Measurements from ENCODE around the gene FGF2.
"Not testable (repeated sequence)": the region's sequence is repeated elsewhere in the genome, so short reads cannot be mapped to it uniquely, and the experiment has no call there.

The FGF2 gene

GRCh38 chr4:122826553-122827257 lies at the start of gene FGF2:
FGF2 (plus strand) TSS chr4:122826831; CDS start chr4:122827175, 344 bp downstream.
- peaks cover 9% of the 10 kb centered on the region for H3K4me1 ChIP-seq (ENCODE audit: insufficient read depth, low read length)
- H3K4me3 ChIP-seq (ENCODE audit: low read length): peak within 1 kb of the TSS; percentile 61
- H2AFZ ChIP-seq (ENCODE audit: low read depth, low read length): peak within 1 kb of the TSS; percentile 88
- no peaks in the 10 kb centered on the region for H3K27me3 ChIP-seq (ENCODE audit: insufficient read depth, low read length)
- H3K36me3 ChIP-seq (ENCODE audit: insufficient read depth, low read length): no peaks in the 10 kb centered on the region
- no peaks in the 10 kb centered on the region for H3K9me3 ChIP-seq (ENCODE audit: low read length)

GRCh38 chr4:122776916-122777315 lies 49.7 kb upstream of the FGF2 start:
- no peaks in the 10 kb centered on the region for H3K27me3 ChIP-seq (ENCODE audit: insufficient read depth, low read length)
- no peaks in the 10 kb centered on the region for H3K4me1 ChIP-seq (ENCODE audit: insufficient read depth, low read length)
- no peaks in the 10 kb centered on the region for H3K36me3 ChIP-seq (ENCODE audit: insufficient read depth, low read length)
- H3K4me3 ChIP-seq (ENCODE audit: low read length): no peak overlapping the region
- no peaks in the 10 kb centered on the region for H3K9me3 ChIP-seq (ENCODE audit: low read length)
- H2AFZ ChIP-seq (ENCODE audit: low read depth, low read length): no peak overlapping the region

GRCh38 chr4:122777846-122778673 lies 48.6 kb upstream of the FGF2 start:
- Histone ChIP-seq H3K36me3 (ENCODE audit: insufficient read depth, low read length) (no peaks in the 10 kb centered on the region), H3K4me1 (ENCODE audit: insufficient read depth, low read length) (peaks cover under 1% of the 10 kb centered on the region), H3K4me3 (ENCODE audit: low read length) (no peak overlapping the region), H3K27me3 (ENCODE audit: insufficient read depth, low read length) (no peaks in the 10 kb centered on the region), H3K9me3 (ENCODE audit: low read length) (no peaks in the 10 kb centered on the region), H2AFZ (ENCODE audit: low read depth, low read length) (no peak overlapping the region)

- Histone ChIP-seq H3K4me3 (ENCODE audit: low read length) (no peak overlapping the region), H3K4me1 (ENCODE audit: insufficient read depth, low read length) (peaks cover 14% of the 10 kb centered on the region), H3K9me3 (ENCODE audit: low read length) (no peaks in the 10 kb centered on the region), H3K27me3 (ENCODE audit: insufficient read depth, low read length) (no peaks in the 10 kb centered on the region), H3K36me3 (ENCODE audit: insufficient read depth, low read length) (no peaks in the 10 kb centered on the region), H2AFZ (ENCODE audit: low read depth, low read length) (no peak overlapping the region)
These were observed 45.1 kb upstream of the FGF2 start for GRCh38 chr4:122781486-122781885.

- H3K9me3 ChIP-seq (ENCODE audit: low read length): no peaks in the 10 kb centered on the region
These were observed 43.1 kb upstream of the FGF2 start for GRCh38 chr4:122783301-122784215.

GRCh38 chr4:122784261-122784660 lies 42.4 kb upstream of the FGF2 start:
- Histone ChIP-seq H3K36me3 (ENCODE audit: insufficient read depth, low read length) (no peaks in the 10 kb centered on the region), H3K27me3 (ENCODE audit: insufficient read depth, low read length) (no peaks in the 10 kb centered on the region), H3K9me3 (ENCODE audit: low read length) (no peaks in the 10 kb centered on the region), H3K4me1 (ENCODE audit: insufficient read depth, low read length) (peaks cover 14% of the 10 kb centered on the region), H3K4me3 (ENCODE audit: low read length) (no peak overlapping the region), H2AFZ (ENCODE audit: low read depth, low read length) (no peak overlapping the region)

More at GRCh38 chr4:122783301-122784215, 43.1 kb upstream of the FGF2 start:
- Histone ChIP-seq H3K36me3 (ENCODE audit: insufficient read depth, low read length) (no peaks in the 10 kb centered on the region), H3K27me3 (ENCODE audit: insufficient read depth, low read length) (no peaks in the 10 kb centered on the region), H3K4me1 (ENCODE audit: insufficient read depth, low read length) (peaks cover 14% of the 10 kb centered on the region), H3K4me3 (ENCODE audit: low read length) (peak overlapping the region; percentile 22), H2AFZ (ENCODE audit: low read depth, low read length) (peak overlapping the region; percentile 56)

GRCh38 chr4:122785099-122785498 lies 41.5 kb upstream of the FGF2 start:
- no peaks in the 10 kb centered on the region for H3K9me3 ChIP-seq (ENCODE audit: low read length)
- no peaks in the 10 kb centered on the region for H3K27me3 ChIP-seq (ENCODE audit: insufficient read depth, low read length)
- H2AFZ ChIP-seq (ENCODE audit: low read depth, low read length): no peak overlapping the region
- no peak overlapping the region for H3K4me3 ChIP-seq (ENCODE audit: low read length)
- peaks cover 14% of the 10 kb centered on the region for H3K4me1 ChIP-seq (ENCODE audit: insufficient read depth, low read length)
- H3K36me3 ChIP-seq (ENCODE audit: insufficient read depth, low read length): no peaks in the 10 kb centered on the region

- not testable (repeated sequence) for H2AFZ ChIP-seq (ENCODE audit: low read depth, low read length); H3K27me3 ChIP-seq (ENCODE audit: insufficient read depth, low read length); H3K4me3 ChIP-seq (ENCODE audit: low read length); H3K36me3 ChIP-seq (ENCODE audit: insufficient read depth, low read length); H3K9me3 ChIP-seq (ENCODE audit: low read length)
- H3K4me1 ChIP-seq (ENCODE audit: insufficient read depth, low read length): peaks cover 14% of the 10 kb centered on the region
These were observed 40.3 kb upstream of the FGF2 start for GRCh38 chr4:122786296-122786695.

- H3K27me3 ChIP-seq (ENCODE audit: insufficient read depth, low read length); H2AFZ ChIP-seq (ENCODE audit: low read depth, low read length); H3K36me3 ChIP-seq (ENCODE audit: insufficient read depth, low read length); H3K9me3 ChIP-seq (ENCODE audit: low read length); H3K4me3 ChIP-seq (ENCODE audit: low read length): not testable (repeated sequence)
- H3K4me1 ChIP-seq (ENCODE audit: insufficient read depth, low read length): peaks cover 14% of the 10 kb centered on the region
These were observed 39.7 kb upstream of the FGF2 start for GRCh38 chr4:122786920-122787319.

GRCh38 chr4:122787940-122788339 lies 38.7 kb upstream of the FGF2 start:
- no peaks in the 10 kb centered on the region for H3K27me3 ChIP-seq (ENCODE audit: insufficient read depth, low read length)
- no peak overlapping the region for H3K4me3 ChIP-seq (ENCODE audit: low read length)
- peaks cover 14% of the 10 kb centered on the region for H3K4me1 ChIP-seq (ENCODE audit: insufficient read depth, low read length)
- H2AFZ ChIP-seq (ENCODE audit: low read depth, low read length): no peak overlapping the region
- no peaks in the 10 kb centered on the region for H3K9me3 ChIP-seq (ENCODE audit: low read length)
- no peaks in the 10 kb centered on the region for H3K36me3 ChIP-seq (ENCODE audit: insufficient read depth, low read length)

GRCh38 chr4:122788935-122789334 lies 37.7 kb upstream of the FGF2 start:
- Histone ChIP-seq H3K4me1 (ENCODE audit: insufficient read depth, low read length) (peaks cover 5% of the 10 kb centered on the region), H3K4me3 (ENCODE audit: low read length) (no peak overlapping the region), H3K36me3 (ENCODE audit: insufficient read depth, low read length) (no peaks in the 10 kb centered on the region), H2AFZ (ENCODE audit: low read depth, low read length) (no peak overlapping the region), H3K27me3 (ENCODE audit: insufficient read depth, low read length) (no peaks in the 10 kb centered on the region), H3K9me3 (ENCODE audit: low read length) (no peaks in the 10 kb centered on the region)

GRCh38 chr4:122793811-122794210 lies 32.8 kb upstream of the FGF2 start:
- peaks cover 12% of the 10 kb centered on the region for H3K4me1 ChIP-seq (ENCODE audit: insufficient read depth, low read length)
- H3K4me3 ChIP-seq (ENCODE audit: low read length): no peak overlapping the region
- H3K36me3 ChIP-seq (ENCODE audit: insufficient read depth, low read length): no peaks in the 10 kb centered on the region
- H3K9me3 ChIP-seq (ENCODE audit: low read length): no peaks in the 10 kb centered on the region
- no peak overlapping the region for H2AFZ ChIP-seq (ENCODE audit: low read depth, low read length)
- no peaks in the 10 kb centered on the region for H3K27me3 ChIP-seq (ENCODE audit: insufficient read depth, low read length)

All from neuron (in vitro differentiated cells).